HG02678 (cell line): ENCODE results near the gene GRN.
A peak's percentile ranks its signal among the peaks of the same experiment; 100 is the strongest.
"Not testable (repeated sequence)": the region's sequence is repeated elsewhere in the genome, so short reads cannot be mapped to it uniquely, and the experiment has no call there.

Source experiments
- ATAC-seq: cut with Tn5 transposase; IDR thresholded peaks from one replicate; pipeline ENCODE4 v1.9.1; 2021; ENCODE audit warnings: mild to moderate bottlenecking, moderate library complexity; ENCODE audit not compliant: unreplicated experiment

GRN gene

DNA sequence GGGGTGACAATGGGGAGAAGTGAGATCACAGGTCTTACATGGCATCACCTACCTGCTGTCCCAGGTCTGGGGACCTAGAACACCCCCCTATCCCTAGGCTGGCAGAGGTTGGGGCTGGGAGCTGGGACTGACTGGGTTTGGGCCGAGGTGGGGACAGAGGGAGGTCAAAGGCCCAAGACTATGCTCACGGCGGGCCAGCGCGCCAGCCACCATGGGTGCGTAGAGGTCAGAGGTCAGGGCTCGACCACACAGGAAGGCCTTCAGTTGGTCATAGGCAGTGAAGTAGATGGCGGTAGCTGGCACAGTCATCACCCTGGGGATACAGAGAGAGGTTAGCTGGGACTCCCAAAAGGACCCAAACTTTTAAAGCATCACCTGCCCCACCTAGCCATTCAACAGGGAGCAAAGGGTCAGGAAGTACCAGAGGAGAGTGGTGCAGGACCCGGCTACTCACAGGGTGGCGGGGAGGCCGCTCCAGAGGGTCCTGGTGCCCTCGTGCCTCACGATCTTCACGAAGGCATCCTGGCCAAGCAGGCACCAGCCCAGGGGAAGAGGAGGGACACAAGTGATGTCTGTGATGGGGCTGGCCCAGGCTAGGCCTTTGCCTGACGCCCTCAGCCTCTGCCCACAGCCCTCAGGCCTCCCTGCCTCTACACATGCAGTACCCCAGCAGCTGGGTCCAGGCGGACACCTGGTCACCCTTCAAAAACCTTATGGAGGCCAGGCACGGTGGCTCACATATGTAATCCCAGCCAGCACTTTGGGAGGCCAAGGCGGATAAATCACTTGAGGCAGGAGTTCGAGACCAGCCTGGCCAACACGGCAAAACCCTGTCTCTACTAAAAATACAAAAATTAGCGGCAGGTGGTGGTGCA, 23.6 kb upstream of the GRN start:
- ATAC-seq: no peak

DNA sequence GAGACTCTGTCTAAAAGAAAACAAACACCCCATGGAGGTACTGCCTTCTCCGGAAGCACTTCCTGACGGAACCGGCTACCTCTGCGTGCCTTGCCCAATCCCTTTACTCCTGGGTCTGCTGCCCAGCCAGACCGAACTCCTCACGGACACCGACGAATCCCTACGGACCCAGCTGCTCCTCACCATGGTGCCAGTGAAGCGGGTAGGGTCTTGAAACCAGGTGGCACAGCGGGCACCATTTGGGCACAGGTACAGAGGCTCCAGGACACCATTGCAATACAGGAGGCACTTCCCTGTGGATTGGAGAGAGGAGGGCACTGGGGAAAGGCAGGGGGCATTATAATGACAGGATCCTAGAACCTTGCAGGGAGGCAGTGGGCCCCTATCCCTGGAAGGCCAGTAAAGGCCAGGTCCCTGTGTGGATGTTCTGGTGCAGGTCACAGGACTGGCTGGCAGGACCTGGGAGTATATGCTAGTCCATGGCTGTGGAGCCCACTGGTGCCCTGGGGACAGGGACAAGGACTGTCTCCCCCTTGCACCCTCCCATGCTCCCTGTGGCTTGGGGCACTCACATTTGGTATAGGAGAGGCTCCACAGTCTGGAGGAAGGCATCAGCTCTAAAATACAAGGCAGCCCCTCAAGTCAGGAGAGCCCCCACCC, 22.7 kb upstream of the GRN start:
- no peak for ATAC-seq

DNA sequence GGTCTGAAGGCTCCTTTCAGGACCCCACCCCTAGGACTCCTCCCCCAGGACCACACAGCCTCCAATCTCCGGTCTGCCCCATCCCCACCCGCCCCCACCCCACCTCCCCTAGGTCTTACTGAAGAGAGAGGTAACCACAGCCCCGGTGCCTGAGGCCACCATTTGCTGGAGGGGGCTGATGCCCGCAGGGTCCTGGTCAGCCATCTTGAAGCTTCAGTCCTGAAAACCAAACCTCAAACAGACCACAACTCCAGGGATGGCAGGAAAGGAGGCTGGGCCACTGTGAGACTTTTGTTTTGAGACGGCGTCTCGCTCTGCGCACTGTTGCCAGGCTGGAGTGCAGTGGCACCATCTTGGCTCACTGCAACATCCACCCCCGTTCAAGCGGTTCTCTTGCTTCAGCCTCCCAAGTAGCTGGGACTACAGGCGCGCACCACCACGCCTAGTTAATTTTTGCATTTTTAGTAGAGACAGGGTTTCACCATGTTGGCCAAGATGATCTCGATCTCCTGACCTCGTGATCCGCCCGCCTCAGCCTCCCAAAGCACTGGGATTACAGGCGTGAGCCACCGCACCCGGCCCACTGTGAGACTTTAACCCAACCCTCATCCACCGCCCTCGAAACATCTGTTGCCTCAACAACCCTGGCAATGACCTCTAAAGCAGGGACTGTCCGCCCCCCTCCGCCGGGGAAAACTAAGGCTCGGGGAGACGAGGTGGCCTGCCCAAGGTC, 21.6 kb upstream of the GRN start:
- no peak for ATAC-seq

DNA sequence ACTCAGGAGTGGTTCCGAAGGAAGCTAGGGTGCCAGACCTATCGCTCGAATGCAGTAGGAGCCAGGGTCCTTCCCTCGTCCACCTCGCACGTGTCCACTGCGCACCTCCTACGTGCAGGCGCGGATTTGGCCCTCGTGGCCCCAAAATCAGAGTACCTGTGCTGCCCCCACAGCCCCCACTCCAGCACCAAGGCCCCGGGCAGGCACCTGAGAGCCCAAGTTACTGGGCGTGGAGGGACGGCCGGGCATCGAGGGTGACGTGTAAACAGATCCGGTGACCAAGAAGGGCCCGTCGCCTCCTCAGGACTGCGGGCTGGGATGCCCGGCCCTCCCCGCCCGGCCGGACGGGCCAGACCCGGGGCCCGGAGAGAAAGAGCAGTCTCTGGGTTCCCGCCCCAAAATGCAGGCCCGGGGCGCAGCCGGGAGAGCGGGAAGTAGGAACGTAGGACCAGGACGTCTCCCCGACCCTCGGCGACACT, 21.0 kb upstream of the GRN start:
- no peak for ATAC-seq

DNA sequence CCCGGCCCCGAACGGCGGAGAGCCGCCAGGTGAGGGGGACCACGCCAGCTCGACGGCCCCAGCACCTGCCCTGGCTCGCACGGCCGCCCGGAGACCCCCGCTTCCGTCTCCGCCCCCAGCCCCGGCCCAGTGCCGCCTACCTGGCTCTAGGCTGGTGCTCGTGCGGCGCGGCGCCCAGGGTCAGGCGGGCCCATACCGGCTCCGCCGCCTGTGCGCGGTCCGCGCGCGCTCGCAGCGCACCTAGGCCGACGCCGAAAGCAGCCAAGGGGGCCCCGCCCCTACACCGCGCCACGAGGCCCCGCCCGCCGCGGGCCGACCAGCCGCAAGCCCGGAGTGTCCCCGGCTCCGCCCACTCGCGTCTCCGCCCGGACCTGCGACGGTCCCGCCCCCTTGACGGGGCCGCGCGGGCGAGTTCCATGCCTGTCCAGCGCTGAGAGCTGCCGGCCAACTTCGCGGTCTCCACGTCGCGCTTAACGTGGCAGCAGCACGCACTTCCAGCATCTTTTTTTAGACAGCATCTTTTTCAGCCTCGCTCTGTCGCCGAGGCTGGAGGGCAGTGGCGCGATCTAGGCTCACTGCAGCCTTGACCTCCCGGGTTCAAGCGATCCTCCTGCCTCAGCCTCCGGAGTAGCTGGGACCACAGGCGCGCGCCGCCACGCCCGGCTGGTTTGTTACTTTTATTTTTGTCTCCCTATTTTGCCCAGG, 20.4 kb upstream of the GRN start, which contains the start of gene SLC25A39:
SLC25A39 (minus strand) TSS at position 253 of the 705 bp plus-strand sequence. CDS start 1,261 bp downstream, outside the sequence.
- ATAC-seq: peak; percentile 77

DNA sequence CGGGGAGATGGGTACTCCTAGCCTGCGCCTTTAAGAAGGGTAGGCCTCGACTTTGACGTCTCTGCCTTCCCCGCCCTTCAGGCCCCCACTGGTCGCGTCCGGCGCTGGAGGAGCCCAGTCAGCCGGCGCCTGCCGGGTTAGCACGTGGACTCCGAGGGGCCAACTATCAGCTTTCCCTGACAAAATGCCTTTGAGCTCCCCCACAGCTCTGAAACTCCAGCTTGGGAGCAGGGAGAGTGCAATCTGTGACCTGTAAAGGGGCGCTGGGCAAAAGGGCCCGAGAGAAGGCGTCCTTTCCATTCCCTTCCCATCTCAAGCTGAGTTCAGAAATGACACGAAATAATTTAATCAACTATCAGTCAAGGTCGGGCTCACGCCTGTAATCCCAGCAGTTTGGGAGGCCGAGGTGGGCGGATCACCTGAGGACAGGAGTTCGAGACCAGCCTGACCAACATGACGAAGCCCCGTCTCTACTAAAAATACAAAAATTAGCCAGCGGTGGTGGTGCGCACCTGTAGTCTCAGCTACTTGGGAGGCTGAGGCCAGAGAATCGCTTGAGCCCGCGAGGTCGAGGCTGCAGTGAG, 18.1 kb upstream of the GRN start:
- ATAC-seq: peak; percentile 59

DNA sequence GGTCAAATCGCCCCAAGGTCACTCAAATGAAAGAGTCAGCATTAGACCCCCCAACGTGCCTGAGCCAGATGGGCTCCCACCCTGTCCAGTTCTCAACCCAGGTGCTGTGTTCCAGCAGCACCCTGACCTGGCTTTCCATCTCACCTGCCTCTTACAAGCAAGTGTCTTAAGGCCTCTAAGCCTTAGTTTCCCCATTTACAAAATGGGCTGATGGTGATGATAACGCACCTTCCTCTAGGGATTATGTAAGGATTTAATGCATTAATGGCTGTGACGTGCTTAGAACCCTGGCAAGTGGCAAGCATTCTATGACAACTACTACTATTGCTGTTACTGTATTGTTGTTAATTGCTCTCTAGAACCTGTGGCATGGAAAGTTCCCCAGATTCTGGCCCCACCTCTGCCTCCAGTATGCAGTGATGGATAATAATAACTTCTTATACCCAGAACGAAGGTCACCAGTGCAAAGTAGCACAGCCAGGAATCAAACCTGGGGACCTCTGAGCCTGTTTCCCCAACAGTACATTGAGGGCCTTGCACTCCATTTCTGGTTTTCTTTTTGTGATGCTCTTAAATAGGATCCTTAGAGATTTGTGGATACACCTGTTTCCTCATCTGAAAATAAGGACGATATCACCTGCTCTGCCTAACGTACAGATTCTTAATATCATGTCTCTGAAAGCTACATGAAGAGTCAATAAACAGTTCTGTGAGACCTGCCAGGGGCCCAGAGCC, 17.2 kb upstream of the GRN start:
- ATAC-seq: no peak

DNA sequence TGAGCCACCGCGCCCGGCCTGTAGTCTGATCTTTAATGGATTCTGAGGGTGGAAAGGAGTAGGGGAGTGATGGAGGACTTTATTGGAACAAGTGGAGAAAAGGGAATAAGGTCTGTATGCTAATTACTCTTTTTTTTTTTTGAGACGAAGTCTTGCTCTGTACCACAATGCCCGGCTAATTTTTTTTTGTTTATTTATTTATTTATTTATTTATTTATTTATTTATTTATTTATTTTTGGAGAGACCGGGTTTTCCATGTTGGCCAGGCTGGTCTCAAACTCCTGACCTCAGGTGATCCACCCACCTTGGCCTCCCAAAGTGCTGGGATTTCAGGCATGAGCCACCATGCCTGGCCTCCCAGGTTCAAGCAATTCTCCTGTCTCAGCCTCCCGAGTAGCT, 15.6 kb upstream of the GRN start:
- ATAC-seq: not testable (repeated sequence)

DNA sequence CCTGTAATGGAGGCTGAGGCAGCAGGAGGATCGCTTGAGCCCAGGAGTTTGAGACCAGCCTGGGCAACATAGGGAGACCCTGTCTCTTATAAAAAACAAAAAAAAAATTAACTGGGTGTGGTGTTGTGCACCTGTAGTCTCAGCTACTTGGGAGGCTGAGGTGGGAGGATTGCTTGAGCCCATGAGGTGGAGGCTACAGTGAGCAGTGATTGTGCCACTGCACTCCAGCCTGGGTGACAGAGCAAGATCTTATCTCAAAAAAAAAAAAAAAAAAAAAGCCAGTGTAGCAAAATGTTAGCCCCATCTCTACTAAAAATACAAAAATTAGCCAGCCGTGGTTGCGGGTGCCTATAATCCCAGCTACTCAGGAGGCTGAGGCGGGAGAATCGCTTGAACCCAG, 14.8 kb upstream of the GRN start:
- ATAC-seq: not testable (repeated sequence)

DNA sequence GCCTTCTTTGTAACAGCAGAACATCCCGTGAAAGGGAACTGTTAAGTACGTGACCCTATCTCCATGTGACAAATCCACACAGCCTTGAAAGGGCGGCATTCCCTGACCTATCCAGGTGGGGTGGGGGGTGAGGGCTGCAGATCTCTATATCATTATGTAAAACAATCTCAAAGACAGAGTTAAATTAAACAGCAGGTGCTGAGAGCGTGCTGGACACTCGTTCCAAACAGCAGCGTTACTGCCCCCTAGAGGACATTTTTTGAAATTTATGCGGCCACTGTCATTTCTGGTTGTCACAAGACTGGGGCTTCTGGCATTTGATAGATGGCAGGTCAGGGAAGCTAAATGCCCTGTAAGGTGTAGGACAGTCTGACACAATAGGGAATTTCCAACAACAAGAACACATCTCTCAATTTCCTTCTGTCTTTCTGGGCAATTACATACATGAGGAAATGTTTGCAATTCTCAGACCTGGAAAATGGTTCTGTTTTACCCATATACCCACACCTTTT, 13.8 kb upstream of the GRN start:
- ATAC-seq: no peak

DNA sequence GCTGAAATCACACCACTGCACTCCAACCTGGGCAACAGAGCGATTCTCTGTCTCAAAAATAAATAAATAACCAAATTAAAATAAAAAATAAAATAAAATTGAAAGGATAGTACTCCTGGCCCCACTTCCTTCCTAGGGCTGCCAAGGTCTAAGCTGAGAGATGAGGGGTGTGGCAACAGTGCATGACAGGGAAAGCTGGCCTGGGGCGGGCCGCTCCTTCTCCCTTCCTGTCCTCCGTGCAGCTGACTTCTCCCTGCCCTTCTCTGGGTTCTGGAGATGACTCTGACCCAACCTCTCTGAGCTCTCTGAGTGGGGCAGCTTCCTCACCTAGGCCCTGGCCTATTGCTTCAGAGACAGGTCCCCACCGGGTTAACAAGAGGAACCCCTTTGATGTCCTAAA, 11.7 kb upstream of the GRN start:
- ATAC-seq: no peak

DNA sequence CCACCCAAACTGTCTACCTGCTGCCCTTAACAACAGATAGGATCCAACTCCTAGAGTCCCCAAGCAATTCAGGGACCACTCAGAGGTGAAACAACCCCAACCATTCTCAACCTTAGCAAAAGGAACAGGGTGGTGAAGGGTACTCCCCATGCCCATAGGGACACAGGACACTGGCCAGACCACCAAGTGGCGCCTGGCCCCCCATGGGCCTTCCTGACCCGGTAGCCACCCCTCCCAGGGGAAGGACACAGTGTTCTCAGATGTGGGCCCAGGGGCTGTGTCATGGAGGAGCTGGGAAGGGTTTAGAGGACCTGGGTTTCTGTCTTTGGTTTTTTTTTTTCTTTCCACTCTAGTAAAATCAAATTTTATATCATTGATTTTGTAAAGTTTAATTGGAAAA, 10.8 kb upstream of the GRN start:
- ATAC-seq: no peak

DNA sequence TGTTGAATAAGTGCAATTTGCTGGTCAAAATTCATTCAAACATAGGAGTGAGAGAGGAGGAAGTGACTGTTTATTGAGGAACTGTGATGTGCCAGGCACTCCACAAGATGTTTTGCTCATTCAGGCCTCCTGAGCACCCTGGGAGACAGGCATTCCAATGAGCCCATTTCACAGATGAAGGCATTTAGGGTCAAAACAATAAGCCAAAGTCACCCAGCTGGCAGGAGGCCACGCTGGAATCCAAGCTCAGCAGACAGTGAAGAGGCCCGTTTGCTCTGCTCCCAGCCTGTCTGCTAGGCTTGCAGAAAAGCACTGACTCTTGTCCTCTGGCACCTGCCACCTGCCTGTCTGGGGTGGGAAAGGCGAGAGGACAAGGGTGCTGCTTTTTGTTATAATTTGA, 10.4 kb upstream of the GRN start:
- ATAC-seq: no peak

DNA sequence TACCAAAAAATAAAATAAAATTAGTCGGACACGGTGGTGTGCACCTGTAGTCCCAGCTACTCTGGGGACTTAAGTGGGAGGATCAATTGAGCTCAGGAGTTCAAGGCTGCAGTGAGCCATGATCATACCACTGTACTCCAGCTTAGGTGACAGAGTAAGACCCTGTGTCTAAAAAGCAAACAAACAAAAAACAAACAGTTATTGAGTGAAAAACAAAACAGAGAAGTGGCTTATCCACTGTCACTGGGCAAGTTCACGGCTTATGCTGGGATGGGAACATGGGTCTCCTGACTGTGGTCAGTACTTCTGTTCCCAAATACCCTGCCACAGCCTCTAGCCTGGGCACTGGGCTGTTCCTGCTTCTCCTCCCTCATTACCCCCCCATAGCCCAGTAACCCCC, 9.5 kb upstream of the GRN start:
- no peak for ATAC-seq

DNA sequence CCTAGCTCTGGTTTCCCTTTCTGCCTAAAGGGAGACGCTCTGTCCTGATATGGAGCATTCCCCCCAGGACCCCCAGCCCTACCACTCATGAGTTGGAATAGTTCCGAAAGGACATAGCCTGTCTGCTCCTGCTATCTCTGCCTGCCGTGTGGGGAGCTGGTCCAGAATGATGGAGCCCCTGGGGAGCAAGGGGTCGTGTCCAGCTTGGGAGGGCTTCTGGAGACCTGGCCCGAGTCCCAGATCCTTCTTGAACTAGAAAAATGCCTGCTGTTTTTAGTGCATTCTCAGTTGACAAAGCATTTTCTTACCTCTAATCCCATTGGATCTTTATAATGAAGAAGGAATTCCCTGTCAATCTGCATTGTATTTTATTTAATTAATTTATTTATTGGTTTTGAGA, 9.1 kb upstream of the GRN start:
- ATAC-seq: no peak

DNA sequence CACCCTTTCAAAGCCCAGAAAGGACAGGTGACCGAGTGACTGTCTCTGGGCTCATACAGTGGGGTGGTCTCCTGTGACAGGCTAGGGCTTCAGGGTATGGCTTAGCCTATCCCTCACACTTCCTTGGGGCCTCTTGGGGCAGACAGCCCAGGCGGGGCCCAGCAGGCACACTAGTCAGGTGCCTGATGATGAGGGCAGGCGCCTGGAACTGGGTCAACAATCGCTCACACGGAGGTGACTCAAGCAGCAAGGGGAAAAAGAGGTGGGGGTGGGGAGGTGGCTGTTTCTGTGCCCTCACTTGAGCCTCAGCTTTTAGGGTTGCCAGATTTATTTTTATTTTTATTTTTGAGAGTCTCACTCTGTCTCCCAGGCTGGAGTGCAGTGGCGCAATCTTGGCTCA, 6.4 kb upstream of the GRN start:
- ATAC-seq: no peak

DNA sequence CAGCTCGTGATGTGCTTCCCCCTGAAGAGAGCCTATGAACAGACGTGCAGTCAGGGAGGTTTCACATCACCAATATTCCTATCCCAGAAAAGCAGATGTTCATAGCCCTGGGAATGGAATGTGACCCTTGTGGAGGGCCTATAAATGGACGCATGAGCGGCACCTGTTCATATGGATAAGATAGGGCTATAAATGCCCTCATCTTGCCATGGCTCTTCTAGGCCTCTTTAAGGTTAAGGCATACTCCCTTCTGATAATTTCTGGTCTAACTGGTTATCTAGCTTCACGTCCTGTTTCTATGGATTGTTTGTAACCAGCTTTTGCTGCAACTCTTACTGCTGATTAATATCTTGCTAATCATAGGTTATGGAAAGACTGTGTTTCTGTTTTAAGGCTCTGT, 4.5 kb upstream of the GRN start:
- ATAC-seq: not testable (repeated sequence)

DNA sequence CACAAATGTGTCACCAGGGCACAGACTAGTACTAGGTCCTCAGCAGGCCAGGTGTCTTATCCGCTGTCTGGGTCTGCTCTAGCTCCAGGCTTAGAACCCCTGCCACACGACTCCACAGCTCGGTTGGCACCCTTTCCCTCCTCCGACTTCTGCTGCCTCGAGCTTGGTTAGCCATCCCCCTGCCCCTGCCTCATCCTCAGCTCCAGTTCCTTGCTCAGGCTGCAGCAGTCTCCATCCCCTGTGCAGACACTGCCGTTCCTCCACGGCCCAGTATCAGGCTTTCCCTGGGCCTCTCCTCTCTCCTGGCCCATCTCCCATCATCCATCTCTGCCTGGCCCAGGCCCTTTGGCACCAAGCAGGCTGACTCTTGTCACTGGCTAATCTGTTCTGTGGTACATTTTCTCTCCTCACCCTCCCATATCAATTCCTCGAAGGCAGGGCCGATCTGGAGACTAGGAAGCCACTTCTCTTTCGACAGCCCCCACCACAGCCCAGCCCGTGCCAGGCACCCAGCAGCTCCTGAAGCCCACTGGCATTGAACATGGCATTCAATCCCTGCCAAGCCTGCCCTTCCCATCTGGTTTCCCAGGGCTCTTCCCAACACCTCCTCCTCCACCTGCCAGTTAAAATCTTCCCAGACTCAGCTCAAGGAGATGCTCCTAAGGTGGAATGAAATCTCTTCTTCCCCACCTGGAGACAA, 1.4 kb upstream of the GRN start:
- ATAC-seq: no peak

DNA sequence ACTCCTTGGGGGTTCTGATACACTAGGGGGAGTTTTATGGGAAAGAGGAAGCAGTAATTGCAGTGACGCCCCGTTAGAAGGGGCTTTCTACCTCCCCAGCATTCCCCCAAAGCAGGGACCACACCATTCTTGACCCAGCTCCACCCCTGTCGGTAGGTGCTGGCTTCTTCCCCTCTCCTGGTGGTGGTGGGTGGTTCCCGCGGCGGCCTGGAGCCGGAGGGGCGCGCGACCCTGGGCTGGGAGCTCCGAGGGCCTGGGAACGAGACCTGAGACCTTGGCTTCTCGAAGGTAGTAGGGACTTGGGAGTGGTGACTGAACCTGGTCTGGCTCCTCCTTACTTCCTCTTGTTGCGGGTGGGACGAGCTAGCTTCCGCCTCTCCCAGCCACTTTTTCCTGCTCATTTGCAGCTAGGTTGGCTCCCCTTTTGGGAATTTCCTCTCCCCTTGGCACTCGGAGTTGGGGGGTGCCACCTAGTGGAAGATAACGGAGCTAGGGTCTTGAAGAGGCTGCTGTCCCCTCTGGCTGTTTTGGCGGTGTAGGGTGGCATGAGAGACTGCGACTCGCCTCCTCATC, 438 bp downstream of the GRN start:
- no peak for ATAC-seq
